ENCODE results near the gene WEE2. TPM values are rescaled to one million over a fixed set of nuclear protein-coding genes. Genes with fewer than 3 reads are reported as not detected.

WEE2 gene
- total RNA-seq, 1 experiment from 2014 or later = not detected

GRCh38 chr7:141715794-141716689, 7.9 kb downstream of the WEE2 start:
- no peak for ATAC-seq
- H3K4me2 ChIP-seq (ENCODE audit: low read length) = no peak overlapping the region
- no peak for DNase-seq (ENCODE audit: low read depth, low spot score)
- no peaks in the 10 kb centered on the region for H3K9me3 ChIP-seq (ENCODE audit: control insufficient read depth in 1 of 2, insufficient read depth in 1 of 2, low read depth in 1 of 2, low read length in 2 of 2)
- no peaks in the 10 kb centered on the region for H3K4me1 ChIP-seq (ENCODE audit: control insufficient read depth in 1 of 2, insufficient read depth in 2 of 2, low read length in 2 of 2)
- POLR2A ChIA-PET = no interaction called here
- H3K79me2 ChIP-seq (ENCODE audit: insufficient read depth, low read length) = no peaks in the 10 kb centered on the region
- H3K9me2 ChIP-seq (ENCODE audit: insufficient read depth) = no peaks in the 10 kb centered on the region
- no peak overlapping the region for H3K4me3 ChIP-seq (replicated peaks in 1 of 2; ENCODE audit: low read depth in 1 of 2, low read length in 2 of 2)
- peaks cover 23% of the 10 kb centered on the region; the same call in 1 of the 2 replicates for H3K27me3 ChIP-seq (ENCODE audit: insufficient read depth, low read length)
- H3K9ac ChIP-seq (ENCODE audit: low read length) = no peak overlapping the region
- CTCF ChIA-PET = no interaction called here
- TF ChIP-seq, protein P1, sequence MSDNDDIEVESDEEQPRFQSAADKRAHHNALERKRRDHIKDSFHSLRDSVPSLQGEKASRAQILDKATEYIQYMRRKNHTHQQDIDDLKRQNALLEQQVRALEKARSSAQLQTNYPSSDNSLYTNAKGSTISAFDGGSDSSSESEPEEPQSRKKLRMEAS (IDR thresholded peaks at IDR 0.05) = no peak
- TF ChIP-seq, protein P2, sequence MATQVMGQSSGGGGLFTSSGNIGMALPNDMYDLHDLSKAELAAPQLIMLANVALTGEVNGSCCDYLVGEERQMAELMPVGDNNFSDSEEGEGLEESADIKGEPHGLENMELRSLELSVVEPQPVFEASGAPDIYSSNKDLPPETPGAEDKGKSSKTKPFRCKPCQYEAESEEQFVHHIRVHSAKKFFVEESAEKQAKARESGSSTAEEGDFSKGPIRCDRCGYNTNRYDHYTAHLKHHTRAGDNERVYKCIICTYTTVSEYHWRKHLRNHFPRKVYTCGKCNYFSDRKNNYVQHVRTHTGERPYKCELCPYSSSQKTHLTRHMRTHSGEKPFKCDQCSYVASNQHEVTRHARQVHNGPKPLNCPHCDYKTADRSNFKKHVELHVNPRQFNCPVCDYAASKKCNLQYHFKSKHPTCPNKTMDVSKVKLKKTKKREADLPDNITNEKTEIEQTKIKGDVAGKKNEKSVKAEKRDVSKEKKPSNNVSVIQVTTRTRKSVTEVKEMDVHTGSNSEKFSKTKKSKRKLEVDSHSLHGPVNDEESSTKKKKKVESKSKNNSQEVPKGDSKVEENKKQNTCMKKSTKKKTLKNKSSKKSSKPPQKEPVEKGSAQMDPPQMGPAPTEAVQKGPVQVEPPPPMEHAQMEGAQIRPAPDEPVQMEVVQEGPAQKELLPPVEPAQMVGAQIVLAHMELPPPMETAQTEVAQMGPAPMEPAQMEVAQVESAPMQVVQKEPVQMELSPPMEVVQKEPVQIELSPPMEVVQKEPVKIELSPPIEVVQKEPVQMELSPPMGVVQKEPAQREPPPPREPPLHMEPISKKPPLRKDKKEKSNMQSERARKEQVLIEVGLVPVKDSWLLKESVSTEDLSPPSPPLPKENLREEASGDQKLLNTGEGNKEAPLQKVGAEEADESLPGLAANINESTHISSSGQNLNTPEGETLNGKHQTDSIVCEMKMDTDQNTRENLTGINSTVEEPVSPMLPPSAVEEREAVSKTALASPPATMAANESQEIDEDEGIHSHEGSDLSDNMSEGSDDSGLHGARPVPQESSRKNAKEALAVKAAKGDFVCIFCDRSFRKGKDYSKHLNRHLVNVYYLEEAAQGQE (IDR thresholded peaks at IDR 0.05; ENCODE audit: low read depth) = peak; percentile 36
- H4K20me1 ChIP-seq (ENCODE audit: insufficient read depth) = no peaks in the 10 kb centered on the region
- intact Hi-C loops (cut with micrococcal nuclease) = no loop called here
- no peak overlapping the region for H2AFZ ChIP-seq (ENCODE audit: low read depth, low read length, poor library complexity, severe bottlenecking)
- RAD21 ChIA-PET (ENCODE audit: low non-redundant PET in 1 of 2, low total read pairs in 2 of 2, uncharacterized antibody in 2 of 2, unreplicated experiment in 2 of 2) = no interaction called here
- BruUV-seq (replicated peaks) = no TSS peak
- H3K27ac ChIP-seq (ENCODE audit: low read depth, low read length) = no peak overlapping the region
- no peaks in the 10 kb centered on the region for H3K36me3 ChIP-seq (ENCODE audit: control insufficient read depth in 1 of 2, insufficient read depth in 2 of 2, low read length in 2 of 2)

DNA sequence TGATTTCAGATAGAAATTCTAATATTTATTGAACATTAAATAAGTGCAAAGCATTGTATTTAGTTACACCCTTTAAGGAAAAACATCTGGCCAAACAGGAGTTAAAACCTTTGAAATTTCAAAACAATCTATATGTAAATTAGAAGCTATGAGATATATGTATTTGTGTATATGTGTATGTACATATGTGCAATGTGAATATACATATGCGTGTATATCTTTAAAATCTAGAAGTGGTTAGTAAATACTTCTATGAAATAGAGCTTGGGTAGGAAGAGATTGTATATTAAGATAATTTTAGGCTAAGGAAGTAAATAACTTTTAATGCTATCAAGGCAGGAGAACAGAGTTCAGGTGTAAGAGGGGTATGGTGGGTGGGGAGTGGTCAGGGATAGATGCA, 9.3 kb downstream of the WEE2 start:
- Histone ChIP-seq H2AFZ (ENCODE audit: low read depth, low read length, poor library complexity, severe bottlenecking) (no peak overlapping the region), H3K9ac (ENCODE audit: low read length) (no peak overlapping the region), H3K9me3 (ENCODE audit: control insufficient read depth in 1 of 2, insufficient read depth in 1 of 2, low read depth in 1 of 2, low read length in 2 of 2) (no peaks in the 10 kb centered on the region), H3K27ac (ENCODE audit: low read depth, low read length) (no peak overlapping the region), H3K4me2 (ENCODE audit: low read length) (no peak overlapping the region), H3K9me2 (ENCODE audit: insufficient read depth) (no peaks in the 10 kb centered on the region), H3K4me3 (replicated peaks in 1 of 2; ENCODE audit: low read depth in 1 of 2, low read length in 2 of 2) (no peak overlapping the region), H3K36me3 (ENCODE audit: control insufficient read depth in 1 of 2, insufficient read depth in 2 of 2, low read length in 2 of 2) (no peaks in the 10 kb centered on the region), H4K20me1 (ENCODE audit: insufficient read depth) (no peaks in the 10 kb centered on the region), H3K27me3 (ENCODE audit: insufficient read depth, low read length) (peaks cover 23% of the 10 kb centered on the region; the same call in 1 of the 2 replicates), H3K79me2 (ENCODE audit: insufficient read depth, low read length) (no peaks in the 10 kb centered on the region), H3K4me1 (ENCODE audit: control insufficient read depth in 1 of 2, insufficient read depth in 2 of 2, low read length in 2 of 2) (no peaks in the 10 kb centered on the region)
- ATAC-seq (no peak), DNase-seq (ENCODE audit: low read depth, low spot score) (no peak)
- no TSS peak for BruUV-seq (replicated peaks)
- ChIA-PET RAD21 (ENCODE audit: low non-redundant PET in 1 of 2, low total read pairs in 2 of 2, uncharacterized antibody in 2 of 2, unreplicated experiment in 2 of 2) (no interaction called here), POLR2A (no interaction called here), CTCF (interaction anchor here (1.4 kb wide), 1 partner anchor 20 kb away, joined by 5 read pairs; the partner anchor contains the start of gene SSBP1)
- intact Hi-C loops (cut with micrococcal nuclease) = no loop called here
- TF ChIP-seq EZH2phosphoT487 (IDR thresholded peaks at IDR 0.05; ENCODE audit: borderline replicate concordance) = no peak
- TF ChIP-seq SIN3A (IDR thresholded peaks at IDR 0.05; ENCODE audit: low read depth) = no peak
- no peak for TF ChIP-seq FOSL1 (IDR thresholded peaks at IDR 0.05; ENCODE audit: low read depth)
- TF ChIP-seq, protein P3, sequence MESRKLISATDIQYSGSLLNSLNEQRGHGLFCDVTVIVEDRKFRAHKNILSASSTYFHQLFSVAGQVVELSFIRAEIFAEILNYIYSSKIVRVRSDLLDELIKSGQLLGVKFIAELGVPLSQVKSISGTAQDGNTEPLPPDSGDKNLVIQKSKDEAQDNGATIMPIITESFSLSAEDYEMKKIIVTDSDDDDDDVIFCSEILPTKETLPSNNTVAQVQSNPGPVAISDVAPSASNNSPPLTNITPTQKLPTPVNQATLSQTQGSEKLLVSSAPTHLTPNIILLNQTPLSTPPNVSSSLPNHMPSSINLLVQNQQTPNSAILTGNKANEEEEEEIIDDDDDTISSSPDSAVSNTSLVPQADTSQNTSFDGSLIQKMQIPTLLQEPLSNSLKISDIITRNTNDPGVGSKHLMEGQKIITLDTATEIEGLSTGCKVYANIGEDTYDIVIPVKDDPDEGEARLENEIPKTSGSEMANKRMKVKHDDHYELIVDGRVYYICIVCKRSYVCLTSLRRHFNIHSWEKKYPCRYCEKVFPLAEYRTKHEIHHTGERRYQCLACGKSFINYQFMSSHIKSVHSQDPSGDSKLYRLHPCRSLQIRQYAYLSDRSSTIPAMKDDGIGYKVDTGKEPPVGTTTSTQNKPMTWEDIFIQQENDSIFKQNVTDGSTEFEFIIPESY (IDR thresholded peaks at IDR 0.05; ENCODE audit: extremely low read depth, insufficient replicate concordance, low read length) = no peak
- TF ChIP-seq, protein P2 (IDR thresholded peaks at IDR 0.05; ENCODE audit: low read depth) = no peak
- TF ChIP-seq YY1 (IDR thresholded peaks at IDR 0.05; ENCODE audit: extremely low read depth, insufficient replicate concordance, low read depth, low read length) = no peak
